Stimulated activated effector memory CD8-positive, alpha-beta T cell treated with anti-CD3 and anti-CD28 coated beads, Interleukin-12 subunit alpha, Interleukin-12 subunit beta, amount 100 ng/mL, for 72 hours (primary cell): ENCODE results near the gene CSGALNACT2.
A peak's percentile ranks its signal among the peaks of the same experiment; 100 is the strongest.
"Not testable (repeated sequence)": the region's sequence is repeated elsewhere in the genome, so short reads cannot be mapped to it uniquely, and the experiment has no call there.

Source experiments
- ATAC-seq: fragments of 150-1000 bp; cut with Tn5 transposase; 2 replicates; pipeline ENCODE4 v1.10.0; 2021
- DNase-seq, 2 donors: peaks; one replicate each; pipeline ENCODE4 v3.0.0; 2021 to 2022; ENCODE audit warnings: low spot score in 2 of 2
- H3K27ac Mint-ChIP-seq: one replicate; pipeline ENCODE4 v1.8.0; 2022; ENCODE audit warnings: mild to moderate bottlenecking, mixed read lengths
- H3K36me3 Mint-ChIP-seq: one replicate; pipeline ENCODE4 v1.8.0; 2022; ENCODE audit warnings: mild to moderate bottlenecking, mixed read lengths
- H3K4me1 Mint-ChIP-seq: one replicate; pipeline ENCODE4 v1.8.0; 2022; ENCODE audit warnings: mixed read lengths
- H3K4me3 Mint-ChIP-seq: one replicate; pipeline ENCODE4 v1.8.0; 2022; ENCODE audit warnings: mild to moderate bottlenecking, mixed read lengths
- H3K9me3 Mint-ChIP-seq: one replicate; pipeline ENCODE4 v1.8.0; 2022; ENCODE audit warnings: mixed read lengths

The CSGALNACT2 gene

GRCh38 chr10:43138757-43139241 lies 554 bp downstream of the CSGALNACT2 start:
- DNase-seq (peak in 1 of 2 donors; percentile 82), ATAC-seq (peak; percentile 73)
- H3K27ac Mint-ChIP-seq = peak overlapping the region; percentile 97
- H3K9me3 Mint-ChIP-seq = no peaks in the 10 kb centered on the region
- H3K36me3 Mint-ChIP-seq = peaks cover 61% of the 10 kb centered on the region
- H3K4me3 Mint-ChIP-seq = peak overlapping the region; percentile 96
- H3K4me1 Mint-ChIP-seq = peaks cover 70% of the 10 kb centered on the region

DNA sequence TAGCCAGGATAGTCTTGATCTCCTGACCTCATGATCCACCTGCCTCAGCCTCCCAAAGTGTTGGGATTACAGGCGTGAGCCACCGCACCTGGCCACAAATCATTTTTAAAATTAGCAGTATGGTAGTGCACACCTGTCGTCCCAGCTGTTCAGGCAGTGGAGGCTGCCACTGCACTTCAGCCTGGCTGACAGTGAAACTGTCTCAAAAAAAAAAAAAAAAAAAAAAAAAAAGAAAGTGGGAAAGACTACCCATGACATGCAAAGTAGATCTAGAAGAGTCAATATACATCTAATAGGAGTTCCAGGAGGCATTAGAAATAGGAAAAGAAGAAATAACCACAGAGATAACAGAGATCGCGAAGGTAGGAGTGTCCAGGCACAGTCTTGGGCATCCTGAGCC lies 3.2 kb downstream of the CSGALNACT2 start:
- peaks cover 82% of the 10 kb centered on the region for H3K4me1 Mint-ChIP-seq
- peak overlapping the region; percentile 96 for H3K4me3 Mint-ChIP-seq
- H3K36me3 Mint-ChIP-seq = peaks cover 63% of the 10 kb centered on the region
- DNase-seq = peak in 1 of 2 donors; percentile 45
- peak overlapping the region; percentile 97 for H3K27ac Mint-ChIP-seq
- no peaks in the 10 kb centered on the region for H3K9me3 Mint-ChIP-seq
- no peak for ATAC-seq

- Mint-ChIP-seq H3K27ac (no peak overlapping the region), H3K36me3 (peaks cover 32% of the 10 kb centered on the region), H3K4me3 (no peak overlapping the region), H3K4me1 (peaks cover 82% of the 10 kb centered on the region), H3K9me3 (peaks cover 2% of the 10 kb centered on the region)
- DNase-seq (no peak), ATAC-seq (no peak)
These were observed 7.1 kb downstream of the CSGALNACT2 start for GRCh38 chr10:43145311-43145710.

DNA sequence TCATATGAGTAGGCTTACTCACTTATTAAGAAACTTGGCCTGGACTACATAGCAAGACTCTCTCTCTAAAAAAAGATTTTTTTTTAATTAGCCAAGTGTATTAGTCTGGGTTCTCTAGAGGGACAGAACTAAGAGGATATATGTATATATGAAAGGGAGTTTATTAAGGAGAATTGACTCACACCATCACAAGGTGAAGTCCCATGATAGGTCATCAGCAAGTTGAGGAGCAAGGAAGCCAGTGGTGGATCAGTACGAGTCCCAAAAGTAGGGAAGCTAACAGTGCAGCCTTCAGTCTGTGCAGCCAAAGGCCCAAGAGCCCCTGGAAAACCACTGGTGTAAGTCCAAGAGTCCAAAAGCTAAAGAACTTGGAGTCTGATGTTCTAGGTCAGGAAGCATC lies 7.7 kb downstream of the CSGALNACT2 start:
- H3K36me3 Mint-ChIP-seq = peaks cover 26% of the 10 kb centered on the region
- H3K4me1 Mint-ChIP-seq = peaks cover 82% of the 10 kb centered on the region
- H3K9me3 Mint-ChIP-seq, ATAC-seq, DNase-seq, H3K4me3 Mint-ChIP-seq: not testable (repeated sequence)
- peak overlapping the region; percentile 3 for H3K27ac Mint-ChIP-seq

DNA sequence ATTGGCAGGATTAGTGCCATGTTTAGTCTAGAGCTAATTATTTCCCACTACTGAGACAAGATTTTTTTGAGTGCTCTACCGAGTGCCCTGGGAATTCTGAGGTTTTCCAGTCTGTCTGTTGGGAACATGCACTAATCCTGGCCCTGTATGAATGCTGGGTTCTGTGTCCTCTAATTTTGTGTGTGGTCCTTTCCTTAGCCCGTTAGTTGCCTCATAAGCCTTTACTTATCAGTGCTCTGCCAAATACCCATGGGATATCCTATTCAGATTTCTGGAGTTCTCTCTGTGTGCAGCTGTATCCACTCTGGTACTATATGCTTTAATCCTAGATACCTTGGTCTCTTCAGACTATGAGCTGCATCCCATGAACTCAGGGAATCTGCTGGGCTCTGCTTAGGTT lies 13.1 kb downstream of the CSGALNACT2 start:
- DNase-seq = no peak
- peak overlapping the region; percentile 30 for H3K4me3 Mint-ChIP-seq
- peaks cover 2% of the 10 kb centered on the region for H3K9me3 Mint-ChIP-seq
- peaks cover 61% of the 10 kb centered on the region for H3K4me1 Mint-ChIP-seq
- no peak for ATAC-seq
- no peak overlapping the region for H3K27ac Mint-ChIP-seq
- peaks cover 9% of the 10 kb centered on the region for H3K36me3 Mint-ChIP-seq

DNA sequence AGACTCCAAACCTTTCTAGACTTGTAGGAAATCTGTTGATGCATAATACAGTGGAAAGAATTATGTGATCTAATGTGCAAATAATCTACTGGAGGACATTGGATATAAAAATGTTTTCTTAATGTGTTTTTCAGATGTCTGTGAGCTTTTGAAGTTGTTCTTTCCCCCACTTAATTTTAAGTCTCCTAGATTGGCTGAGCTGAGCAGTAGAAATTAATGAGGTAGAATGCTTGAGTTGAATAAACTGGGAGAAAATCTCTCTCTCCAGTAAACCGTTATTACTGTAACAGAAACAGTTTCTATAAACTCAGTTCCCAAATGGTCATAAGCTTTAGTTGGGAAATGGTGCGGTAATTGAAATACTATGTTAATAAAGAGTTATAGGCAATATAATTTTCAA lies 15.7 kb downstream of the CSGALNACT2 start:
- no peak for DNase-seq
- Mint-ChIP-seq H3K36me3 (peaks cover 20% of the 10 kb centered on the region), H3K9me3 (peaks cover under 1% of the 10 kb centered on the region), H3K27ac (no peak overlapping the region), H3K4me1 (peaks cover 52% of the 10 kb centered on the region), H3K4me3 (no peak overlapping the region)
- ATAC-seq = no peak

DNA sequence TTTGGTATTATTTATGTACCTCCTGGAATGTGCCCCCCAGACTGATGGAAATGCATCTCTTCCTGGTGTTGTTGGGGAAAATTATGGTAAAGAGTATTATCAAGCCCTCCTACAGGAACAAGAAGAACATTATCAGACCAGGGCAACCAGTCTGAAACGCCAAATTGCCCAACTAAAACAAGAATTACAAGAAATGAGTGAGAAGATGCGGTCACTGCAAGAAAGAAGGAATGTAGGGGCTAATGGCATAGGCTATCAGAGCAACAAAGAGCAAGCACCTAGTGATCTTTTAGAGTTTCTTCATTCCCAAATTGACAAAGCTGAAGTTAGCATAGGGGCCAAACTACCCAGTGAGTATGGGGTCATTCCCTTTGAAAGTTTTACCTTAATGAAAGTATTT lies 17.0 kb downstream of the CSGALNACT2 start:
- Mint-ChIP-seq H3K4me3 (no peak overlapping the region), H3K27ac (no peak overlapping the region), H3K36me3 (peaks cover 33% of the 10 kb centered on the region)

DNA sequence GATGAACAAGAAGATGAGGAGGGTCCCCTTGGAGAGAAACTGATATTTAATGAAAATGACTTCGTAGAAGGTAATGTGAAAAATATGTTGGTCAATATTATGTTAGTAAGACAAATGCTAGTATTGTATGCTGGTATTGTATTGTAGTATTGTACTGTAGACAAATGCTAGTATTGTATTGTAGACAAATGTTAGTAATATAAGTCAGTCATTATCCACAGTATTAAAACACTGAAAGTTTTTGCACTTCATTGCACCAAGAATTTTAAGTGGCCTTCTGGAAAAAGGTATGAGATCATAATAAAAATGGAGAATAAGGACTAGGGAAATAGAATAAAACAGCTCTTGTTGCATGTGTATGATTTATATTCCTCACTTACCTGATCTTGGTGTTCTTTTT lies 17.5 kb downstream of the CSGALNACT2 start:
- Mint-ChIP-seq H3K4me3 (no peak overlapping the region), H3K27ac (no peak overlapping the region), H3K36me3 (peaks cover 34% of the 10 kb centered on the region), H3K4me1 (peaks cover 45% of the 10 kb centered on the region), H3K9me3 (no peaks in the 10 kb centered on the region)
- ATAC-seq (no peak), DNase-seq (no peak)

More for the DNA sequence above, 17.0 kb downstream of the CSGALNACT2 start:
- Mint-ChIP-seq H3K9me3 (no peaks in the 10 kb centered on the region), H3K4me1 (peaks cover 47% of the 10 kb centered on the region)
- DNase-seq (no peak), ATAC-seq (no peak)

DNA sequence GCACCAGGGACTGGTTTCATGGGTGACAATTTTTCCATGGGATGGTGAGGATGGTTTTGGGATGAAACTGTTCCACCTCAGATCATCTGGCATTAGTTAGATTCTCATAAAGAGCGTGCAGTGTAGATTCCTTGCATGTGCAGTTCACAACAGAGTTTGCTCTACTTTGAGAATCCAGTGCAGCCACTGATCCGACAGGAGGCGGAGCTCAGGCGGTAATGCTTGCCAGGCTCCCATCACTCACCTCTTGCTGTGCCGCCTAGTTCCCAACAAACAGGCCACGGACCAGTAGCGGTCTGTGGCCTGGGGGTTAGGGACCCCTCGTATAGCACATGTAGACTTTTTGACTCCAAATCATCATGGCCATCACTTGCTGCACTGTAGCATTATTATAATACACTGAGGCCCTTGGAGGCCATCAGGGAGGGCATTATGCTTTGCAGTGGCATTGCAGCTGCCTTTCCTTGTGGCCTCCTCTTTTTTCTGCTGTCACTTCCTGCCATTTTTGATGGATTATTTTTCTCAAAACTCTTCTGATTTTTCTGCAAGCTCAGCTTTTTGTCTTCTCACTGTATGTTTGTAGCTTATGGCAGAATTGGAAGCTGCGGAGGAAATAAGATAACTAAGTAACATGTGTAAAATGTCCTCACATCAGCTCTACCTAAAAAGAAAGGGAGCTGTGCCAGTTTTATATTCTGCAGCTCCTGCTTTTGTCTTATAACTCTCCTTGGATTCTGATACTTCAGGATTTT lies 18.5 kb downstream of the CSGALNACT2 start:
- no peak for ATAC-seq
- DNase-seq = no peak
- H3K4me3 Mint-ChIP-seq = no peak overlapping the region
- H3K27ac Mint-ChIP-seq = peak overlapping the region; percentile 16
- no peaks in the 10 kb centered on the region for H3K9me3 Mint-ChIP-seq
- peaks cover 44% of the 10 kb centered on the region for H3K36me3 Mint-ChIP-seq
- H3K4me1 Mint-ChIP-seq = peaks cover 45% of the 10 kb centered on the region

DNA sequence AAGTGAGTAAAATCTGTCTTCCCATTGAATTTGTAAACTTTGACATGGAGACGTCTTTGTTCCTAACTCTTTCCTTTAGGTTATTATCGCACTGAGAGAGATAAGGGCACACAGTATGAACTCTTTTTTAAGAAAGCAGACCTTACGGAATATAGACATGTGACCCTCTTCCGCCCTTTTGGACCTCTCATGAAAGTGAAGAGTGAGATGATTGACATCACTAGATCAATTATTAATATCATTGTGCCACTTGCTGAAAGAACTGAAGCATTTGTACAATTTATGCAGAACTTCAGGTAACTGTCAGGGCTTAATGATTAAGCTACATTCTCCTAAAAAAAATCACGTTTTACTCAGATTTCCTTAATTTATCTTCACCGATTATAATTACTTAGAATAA lies 20.4 kb downstream of the CSGALNACT2 start:
- no peak for ATAC-seq
- peaks cover 58% of the 10 kb centered on the region for H3K4me1 Mint-ChIP-seq
- H3K27ac Mint-ChIP-seq = no peak overlapping the region
- DNase-seq = no peak
- no peaks in the 10 kb centered on the region for H3K9me3 Mint-ChIP-seq
- peaks cover 62% of the 10 kb centered on the region for H3K36me3 Mint-ChIP-seq
- no peak overlapping the region for H3K4me3 Mint-ChIP-seq

DNA sequence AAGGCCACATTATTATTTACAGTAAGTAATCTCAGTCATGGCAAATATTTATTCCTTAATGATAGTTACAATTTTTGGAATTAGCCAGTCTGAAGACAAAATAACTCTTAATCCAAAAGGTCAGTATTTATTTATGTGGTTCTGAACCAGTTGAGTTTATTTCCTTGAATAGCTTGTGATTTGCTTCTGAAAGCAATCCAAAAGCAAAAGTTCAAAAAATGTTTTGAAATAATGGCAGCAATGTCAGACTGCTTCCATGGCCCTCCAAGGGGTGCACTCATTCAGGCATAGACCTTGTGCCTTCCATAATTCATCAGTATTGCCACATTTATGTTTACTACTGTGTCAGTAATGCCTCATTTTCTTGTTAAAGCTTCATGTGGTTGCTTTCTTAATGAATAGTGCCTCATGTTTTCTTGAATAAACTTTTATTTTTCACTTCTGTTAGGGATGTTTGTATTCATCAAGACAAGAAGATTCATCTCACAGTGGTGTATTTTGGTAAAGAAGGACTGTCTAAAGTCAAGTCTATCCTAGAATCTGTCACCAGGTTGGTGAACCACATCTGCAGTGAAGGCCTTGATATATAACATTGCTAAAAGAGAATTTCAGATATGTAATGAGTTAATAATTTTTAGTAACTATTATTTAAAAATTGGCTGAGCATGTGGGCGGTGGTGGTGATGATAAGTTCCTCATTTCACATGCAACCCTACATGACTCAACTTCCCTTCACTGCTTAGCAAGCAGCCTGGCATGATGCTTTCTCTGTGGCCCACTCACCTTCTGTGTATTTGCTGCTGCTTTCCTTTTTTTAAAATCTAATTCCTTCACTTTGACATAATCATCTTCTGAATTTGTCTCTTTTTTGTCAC lies 22.0 kb downstream of the CSGALNACT2 start:
- peak overlapping the region; percentile 18 for H3K4me3 Mint-ChIP-seq
- H3K36me3 Mint-ChIP-seq = peaks cover 79% of the 10 kb centered on the region
- ATAC-seq (peak; percentile 89), DNase-seq (no peak)
- peaks cover 54% of the 10 kb centered on the region for H3K4me1 Mint-ChIP-seq
- H3K27ac Mint-ChIP-seq = peak overlapping the region; percentile 93
- H3K9me3 Mint-ChIP-seq = no peaks in the 10 kb centered on the region

GRCh38 chr10:43160921-43161255 lies 22.6 kb downstream of the CSGALNACT2 start:
- Mint-ChIP-seq H3K4me1 (peaks cover 48% of the 10 kb centered on the region), H3K9me3 (no peaks in the 10 kb centered on the region), H3K27ac (peak overlapping the region; percentile 93), H3K4me3 (peak overlapping the region; percentile 18), H3K36me3 (peaks cover 84% of the 10 kb centered on the region)
- DNase-seq (no peak), ATAC-seq (peak; percentile 92)

DNA sequence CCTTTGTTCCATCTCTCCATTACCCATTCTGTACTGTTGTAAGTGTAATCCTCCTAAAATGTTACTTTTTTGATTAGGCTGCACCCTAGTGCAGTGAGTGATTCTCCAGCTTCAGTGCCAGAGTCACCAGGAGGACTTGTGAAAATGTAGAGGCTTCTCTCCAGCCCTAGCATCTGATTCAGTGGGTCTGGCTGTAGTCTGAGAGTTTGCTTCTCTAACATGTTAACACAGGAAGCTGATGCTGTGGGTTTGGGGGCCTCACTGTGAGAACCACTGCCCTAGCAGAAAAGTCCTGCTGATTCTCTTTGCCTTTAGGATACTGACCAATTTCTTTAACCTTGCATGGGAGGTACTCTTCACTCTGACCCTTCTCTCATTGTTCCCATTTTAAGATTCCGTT lies 24.4 kb downstream of the CSGALNACT2 start:
- Mint-ChIP-seq H3K27ac (peak overlapping the region; percentile 93), H3K9me3 (no peaks in the 10 kb centered on the region), H3K4me1 (peaks cover 43% of the 10 kb centered on the region), H3K4me3 (peak overlapping the region; percentile 3), H3K36me3 (peaks cover 88% of the 10 kb centered on the region)
- ATAC-seq (no peak), DNase-seq (no peak)

GRCh38 chr10:43166207-43166879 lies 28.1 kb downstream of the CSGALNACT2 start:
- no peak overlapping the region for H3K27ac Mint-ChIP-seq
- ATAC-seq (peak; percentile 69), DNase-seq (no peak)
- peaks cover 99% of the 10 kb centered on the region for H3K36me3 Mint-ChIP-seq
- H3K9me3 Mint-ChIP-seq = no peaks in the 10 kb centered on the region
- H3K4me3 Mint-ChIP-seq = no peak overlapping the region
- peaks cover 46% of the 10 kb centered on the region for H3K4me1 Mint-ChIP-seq

GRCh38 chr10:43166880-43167497 lies 28.7 kb downstream of the CSGALNACT2 start:
- Mint-ChIP-seq H3K36me3 (peaks cover 99% of the 10 kb centered on the region), H3K4me3 (no peak overlapping the region), H3K4me1 (peaks cover 45% of the 10 kb centered on the region), H3K9me3 (no peaks in the 10 kb centered on the region), H3K27ac (no peak overlapping the region)
- DNase-seq = no peak
- no peak for ATAC-seq
